ENCODE data around the gene SP3. TPM values are rescaled to one million over a fixed set of nuclear protein-coding genes. Genes with fewer than 3 reads are reported as not detected.

The SP3 gene
- total and polyA plus RNA-seq, 2 of the 8 experiments (the other 6 are each of a cell fraction or from before 2014, with no cell fraction given), result 31.0 to 92.1 TPM

DNA sequence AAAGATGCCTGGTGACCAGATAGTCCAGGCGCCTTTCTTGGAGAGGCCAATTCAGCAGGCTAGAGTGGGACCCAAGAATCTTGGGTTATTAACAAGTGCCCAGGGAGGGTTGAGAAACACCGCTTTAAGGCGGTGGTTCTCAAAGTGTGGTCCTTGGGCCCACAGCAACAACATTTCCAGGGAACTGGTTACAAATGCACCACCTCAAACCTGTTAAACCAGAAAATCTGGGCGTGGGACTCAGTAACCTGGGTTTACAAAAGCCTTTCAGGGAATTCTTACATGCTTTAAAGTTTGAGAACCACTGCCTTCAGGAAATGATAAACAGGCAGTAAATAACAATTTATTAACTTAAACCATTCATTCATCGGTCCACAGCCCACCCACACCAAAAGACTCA is 92.5 kb downstream of the SP3 start:
- Histone ChIP-seq H3K4me2 (ENCODE audit: insufficient read depth in 1 of 2, low read depth in 2 of 2, low read length in 2 of 2) (no peak overlapping the region), H3K79me1 (ENCODE audit: low read depth, low read length) (no peaks in the 10 kb centered on the region), H3K27ac (ENCODE audit: low read depth, low read length) (no peak overlapping the region), H2BK5ac (ENCODE audit: low read depth, low read length) (no peak overlapping the region), H3K9ac (replicated peaks in 1 of 4; ENCODE audit: extremely low read depth in 1 of 4, low read depth in 3 of 4, low read length in 3 of 4) (no peak overlapping the region), H4K5ac (ENCODE audit: insufficient read length, low read depth, low read length) (no peak overlapping the region), H3K14ac (ENCODE audit: insufficient read length) (no peak overlapping the region), H2AK5ac (ENCODE audit: low read depth, low read length) (no peak overlapping the region), H3K79me2 (ENCODE audit: control insufficient read depth in 1 of 2, insufficient read depth in 2 of 2, low read length in 2 of 2) (no peaks in the 10 kb centered on the region), H4K20me1 (replicated peaks in 1 of 2; ENCODE audit: control insufficient read depth in 1 of 2, insufficient read depth in 2 of 2, low read length in 2 of 2) (no peaks in the 10 kb centered on the region), H2AFZ (ENCODE audit: low read length) (no peak overlapping the region), H3K56ac (replicated peaks; ENCODE audit: insufficient read length, low read depth, low read length) (no peak overlapping the region), H3K23me2 (ENCODE audit: low read depth, low read length) (no peaks in the 10 kb centered on the region), H3K18ac (ENCODE audit: extremely low read depth, low read length) (no peak overlapping the region), H3K36me3 (ENCODE audit: control insufficient read depth in 2 of 4, insufficient read depth in 4 of 4, low read length in 3 of 4) (no peaks in the 10 kb centered on the region), H2BK20ac (ENCODE audit: low read length) (no peak overlapping the region), H2BK120ac (replicated peaks; ENCODE audit: low read depth, low read length) (no peak overlapping the region), H3K4ac (replicated peaks; ENCODE audit: insufficient read length, low read depth, low read length) (no peak overlapping the region), H4K91ac (replicated peaks; ENCODE audit: insufficient read length, low read length) (no peak overlapping the region), H2BK15ac (ENCODE audit: low read length) (no peak overlapping the region), H3K4me1 (replicated peaks in 1 of 4; ENCODE audit: control insufficient read depth in 3 of 4, insufficient read depth in 4 of 4, low read length in 3 of 4) (peaks cover 0 to 3% (median 0%) of the 10 kb centered on the region in 4 experiments; a peak in 1 of 7 replicates), H3K9me3 (ENCODE audit: insufficient read depth in 2 of 2, low read depth in 1 of 2, low read length in 1 of 2) (no peaks in the 10 kb centered on the region), H3K4me3 (ENCODE audit: extremely low read depth in 1 of 4, insufficient read depth in 2 of 4, low read depth in 3 of 4, low read length in 4 of 4) (no peak overlapping the region), H4K8ac (ENCODE audit: extremely low read depth, insufficient read depth, low read length) (no peak overlapping the region), H2BK12ac (ENCODE audit: low read depth, low read length) (no peak overlapping the region), H3K23ac (ENCODE audit: insufficient read length) (no peak overlapping the region), H3K27me3 (replicated peaks in 1 of 4; ENCODE audit: control insufficient read depth in 3 of 4, extremely low read depth in 1 of 4, insufficient read depth in 3 of 4, low read length in 3 of 4) (no peaks in the 10 kb centered on the region)
- FAIRE-seq, result no peak
- WGBS, 2 experiments (ENCODE audit: extremely low coverage in 1 of 2, insufficient coverage in 1 of 2, insufficient read length in 1 of 2, insufficient replicate concordance in 2 of 2, low coverage in 1 of 2, low lambda C conversion rate in 2 of 2, missing lambda C conversion rate in 1 of 2), result 96% methylated on average over 5 of the region's 5 CpGs; no CpG with 5 or more reads in 1 of the 2 experiments
- DNase-seq (ENCODE audit: low read depth in 1 of 2, low spot score in 2 of 2), result no peak
- TF ChIP-seq, protein P1, sequence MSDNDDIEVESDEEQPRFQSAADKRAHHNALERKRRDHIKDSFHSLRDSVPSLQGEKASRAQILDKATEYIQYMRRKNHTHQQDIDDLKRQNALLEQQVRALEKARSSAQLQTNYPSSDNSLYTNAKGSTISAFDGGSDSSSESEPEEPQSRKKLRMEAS (IDR thresholded peaks at IDR 0.05), result no peak
- TF ChIP-seq PHF8 (conservative IDR thresholded peaks at IDR 0.05; ENCODE audit: low read depth, low read length) (no peak), EP300 (IDR thresholded peaks at IDR 0.05; ENCODE audit: borderline replicate concordance in 1 of 2, low read depth in 2 of 2, low read length in 2 of 2) (no peak), CTBP2 (IDR thresholded peaks at IDR 0.05; ENCODE audit: borderline replicate concordance, insufficient read depth, insufficient read length, low read length) (no peak), CBX5 (IDR thresholded peaks at IDR 0.05; ENCODE audit: low read depth, low read length) (no peak), NRF1 (IDR thresholded peaks at IDR 0.05; ENCODE audit: low read depth, low read length) (no peak), KDM1A (IDR thresholded peaks at IDR 0.05; ENCODE audit: borderline replicate concordance, low read length) (no peak)
- POLR2A ChIA-PET (ENCODE audit: partially characterized antibody), result no interaction called here
- CTCF ChIA-PET (ENCODE audit: partially characterized antibody), result no interaction called here

Data from H1 (cell line).